Measurements from ENCODE around the gene HYDIN. TPM values are rescaled to one million over a fixed set of nuclear protein-coding genes. Genes with fewer than 3 reads are reported as not detected.
"Not testable (repeated sequence)": the region's sequence is repeated elsewhere in the genome, so short reads cannot be mapped to it uniquely, and the experiment has no call there.

HYDIN gene
- total RNA-seq, 2 experiments from 2014 or later = not detected

GRCh38 chr16:70936781-70937525 lies 293.6 kb downstream of the HYDIN start:
- H3K79me2 ChIP-seq (ENCODE audit: insufficient read depth, low read depth, low read length); BruUV-seq (replicated peaks); H3K27ac ChIP-seq (ENCODE audit: low read depth, low read length, poor library complexity, severe bottlenecking); H3K9me2 ChIP-seq (ENCODE audit: insufficient read depth, low read length); H2AFZ ChIP-seq (ENCODE audit: low read length); CTCF ChIA-PET (ENCODE audit: unreplicated experiment); H3K9me3 ChIP-seq (ENCODE audit: low read length); H4K20me1 ChIP-seq (ENCODE audit: insufficient read depth, low read length); H3K4me3 ChIP-seq (ENCODE audit: low read depth, low read length, poor library complexity, severe bottlenecking); H3K4me1 ChIP-seq (ENCODE audit: insufficient read depth, low read length, poor library complexity, severe bottlenecking); POLR2A ChIA-PET; H3K4me2 ChIP-seq (ENCODE audit: low read length); intact Hi-C loops (cut with micrococcal nuclease; ENCODE audit: unreplicated experiment); DNase-seq (ENCODE audit: low spot score); H3K36me3 ChIP-seq (ENCODE audit: insufficient read depth, low read length): not testable (repeated sequence)

GRCh38 chr16:70935325-70935724 lies 295.2 kb downstream of the HYDIN start:
- H3K4me2 ChIP-seq (ENCODE audit: low read length); H3K36me3 ChIP-seq (ENCODE audit: insufficient read depth, low read length); H3K9me3 ChIP-seq (ENCODE audit: low read length); H3K4me1 ChIP-seq (ENCODE audit: insufficient read depth, low read length, poor library complexity, severe bottlenecking); H3K27ac ChIP-seq (ENCODE audit: low read depth, low read length, poor library complexity, severe bottlenecking); H3K9me2 ChIP-seq (ENCODE audit: insufficient read depth, low read length); H3K4me3 ChIP-seq (ENCODE audit: low read depth, low read length, poor library complexity, severe bottlenecking); H4K20me1 ChIP-seq (ENCODE audit: insufficient read depth, low read length); POLR2A ChIA-PET; H2AFZ ChIP-seq (ENCODE audit: low read length); BruUV-seq (replicated peaks); H3K79me2 ChIP-seq (ENCODE audit: insufficient read depth, low read depth, low read length); DNase-seq (ENCODE audit: low spot score); CTCF ChIA-PET (ENCODE audit: unreplicated experiment); intact Hi-C loops (cut with micrococcal nuclease; ENCODE audit: unreplicated experiment): not testable (repeated sequence)

GRCh38 chr16:70933746-70934145 lies 296.8 kb downstream of the HYDIN start:
- H3K79me2 ChIP-seq (ENCODE audit: insufficient read depth, low read depth, low read length); CTCF ChIA-PET (ENCODE audit: unreplicated experiment); H3K4me2 ChIP-seq (ENCODE audit: low read length); BruUV-seq (replicated peaks); H3K9me2 ChIP-seq (ENCODE audit: insufficient read depth, low read length); intact Hi-C loops (cut with micrococcal nuclease; ENCODE audit: unreplicated experiment); H3K36me3 ChIP-seq (ENCODE audit: insufficient read depth, low read length); H3K9me3 ChIP-seq (ENCODE audit: low read length); POLR2A ChIA-PET; H3K4me3 ChIP-seq (ENCODE audit: low read depth, low read length, poor library complexity, severe bottlenecking); H4K20me1 ChIP-seq (ENCODE audit: insufficient read depth, low read length); DNase-seq (ENCODE audit: low spot score); H3K27ac ChIP-seq (ENCODE audit: low read depth, low read length, poor library complexity, severe bottlenecking); H2AFZ ChIP-seq (ENCODE audit: low read length); H3K4me1 ChIP-seq (ENCODE audit: insufficient read depth, low read length, poor library complexity, severe bottlenecking): not testable (repeated sequence)

- H3K9me2 ChIP-seq (ENCODE audit: insufficient read depth, low read length); BruUV-seq (replicated peaks); POLR2A ChIA-PET; H3K9me3 ChIP-seq (ENCODE audit: low read length); H3K4me3 ChIP-seq (ENCODE audit: low read depth, low read length, poor library complexity, severe bottlenecking); DNase-seq (ENCODE audit: low spot score); H3K4me1 ChIP-seq (ENCODE audit: insufficient read depth, low read length, poor library complexity, severe bottlenecking); H4K20me1 ChIP-seq (ENCODE audit: insufficient read depth, low read length); H3K36me3 ChIP-seq (ENCODE audit: insufficient read depth, low read length); CTCF ChIA-PET (ENCODE audit: unreplicated experiment); H3K79me2 ChIP-seq (ENCODE audit: insufficient read depth, low read depth, low read length); H3K4me2 ChIP-seq (ENCODE audit: low read length); H3K27ac ChIP-seq (ENCODE audit: low read depth, low read length, poor library complexity, severe bottlenecking); H2AFZ ChIP-seq (ENCODE audit: low read length); intact Hi-C loops (cut with micrococcal nuclease; ENCODE audit: unreplicated experiment): not testable (repeated sequence)
Observed at GRCh38 chr16:70930757-70931156, 299.8 kb downstream of the HYDIN start.

GRCh38 chr16:70922164-70922563 lies 308.4 kb downstream of the HYDIN start:
- H2AFZ ChIP-seq (ENCODE audit: low read length); BruUV-seq (replicated peaks); H3K9me3 ChIP-seq (ENCODE audit: low read length); H3K79me2 ChIP-seq (ENCODE audit: insufficient read depth, low read depth, low read length); POLR2A ChIA-PET; H3K4me1 ChIP-seq (ENCODE audit: insufficient read depth, low read length, poor library complexity, severe bottlenecking); H3K27ac ChIP-seq (ENCODE audit: low read depth, low read length, poor library complexity, severe bottlenecking); H3K4me3 ChIP-seq (ENCODE audit: low read depth, low read length, poor library complexity, severe bottlenecking); H4K20me1 ChIP-seq (ENCODE audit: insufficient read depth, low read length); H3K4me2 ChIP-seq (ENCODE audit: low read length); intact Hi-C loops (cut with micrococcal nuclease; ENCODE audit: unreplicated experiment); H3K36me3 ChIP-seq (ENCODE audit: insufficient read depth, low read length); H3K9me2 ChIP-seq (ENCODE audit: insufficient read depth, low read length); CTCF ChIA-PET (ENCODE audit: unreplicated experiment); DNase-seq (ENCODE audit: low spot score): not testable (repeated sequence)

- BruUV-seq (replicated peaks); H3K27ac ChIP-seq (ENCODE audit: low read depth, low read length, poor library complexity, severe bottlenecking); H3K4me2 ChIP-seq (ENCODE audit: low read length); H3K4me3 ChIP-seq (ENCODE audit: low read depth, low read length, poor library complexity, severe bottlenecking); H3K4me1 ChIP-seq (ENCODE audit: insufficient read depth, low read length, poor library complexity, severe bottlenecking); H4K20me1 ChIP-seq (ENCODE audit: insufficient read depth, low read length); H3K36me3 ChIP-seq (ENCODE audit: insufficient read depth, low read length); H3K9me2 ChIP-seq (ENCODE audit: insufficient read depth, low read length); POLR2A ChIA-PET; H3K9me3 ChIP-seq (ENCODE audit: low read length); intact Hi-C loops (cut with micrococcal nuclease; ENCODE audit: unreplicated experiment); H3K79me2 ChIP-seq (ENCODE audit: insufficient read depth, low read depth, low read length); CTCF ChIA-PET (ENCODE audit: unreplicated experiment); H2AFZ ChIP-seq (ENCODE audit: low read length); DNase-seq (ENCODE audit: low spot score): not testable (repeated sequence)
Observed at GRCh38 chr16:70920661-70921060, 309.9 kb downstream of the HYDIN start.

GRCh38 chr16:70888208-70888607 lies 342.3 kb downstream of the HYDIN start:
- CTCF ChIA-PET (ENCODE audit: unreplicated experiment); H3K9me3 ChIP-seq (ENCODE audit: low read length); H2AFZ ChIP-seq (ENCODE audit: low read length); intact Hi-C loops (cut with micrococcal nuclease; ENCODE audit: unreplicated experiment); POLR2A ChIA-PET; H3K27ac ChIP-seq (ENCODE audit: low read depth, low read length, poor library complexity, severe bottlenecking); H3K4me3 ChIP-seq (ENCODE audit: low read depth, low read length, poor library complexity, severe bottlenecking); DNase-seq (ENCODE audit: low spot score); BruUV-seq (replicated peaks); H3K4me2 ChIP-seq (ENCODE audit: low read length); H3K36me3 ChIP-seq (ENCODE audit: insufficient read depth, low read length); H3K4me1 ChIP-seq (ENCODE audit: insufficient read depth, low read length, poor library complexity, severe bottlenecking); H3K9me2 ChIP-seq (ENCODE audit: insufficient read depth, low read length); H3K79me2 ChIP-seq (ENCODE audit: insufficient read depth, low read depth, low read length); H4K20me1 ChIP-seq (ENCODE audit: insufficient read depth, low read length): not testable (repeated sequence)
